ENCODE measurements around the gene GBP2. TPM values are rescaled to one million over a fixed set of nuclear protein-coding genes. Genes with fewer than 3 reads are reported as not detected.

Gene GBP2
- total RNA-seq, 4 donors from 2014 or later: 63.0 to 83.6 (median 81.8) TPM

GRCh38 chr1:89149229-89149628, 23.3 kb upstream of the GBP2 start:
- intact Hi-C loops (cut with DNase I; ENCODE audit: low total_unique reads): no loop called here
- WGBS, 2 donors: 48 to 57% methylated on average over 3 of the region's 3 CpGs
- TF ChIP-seq, protein P1, sequence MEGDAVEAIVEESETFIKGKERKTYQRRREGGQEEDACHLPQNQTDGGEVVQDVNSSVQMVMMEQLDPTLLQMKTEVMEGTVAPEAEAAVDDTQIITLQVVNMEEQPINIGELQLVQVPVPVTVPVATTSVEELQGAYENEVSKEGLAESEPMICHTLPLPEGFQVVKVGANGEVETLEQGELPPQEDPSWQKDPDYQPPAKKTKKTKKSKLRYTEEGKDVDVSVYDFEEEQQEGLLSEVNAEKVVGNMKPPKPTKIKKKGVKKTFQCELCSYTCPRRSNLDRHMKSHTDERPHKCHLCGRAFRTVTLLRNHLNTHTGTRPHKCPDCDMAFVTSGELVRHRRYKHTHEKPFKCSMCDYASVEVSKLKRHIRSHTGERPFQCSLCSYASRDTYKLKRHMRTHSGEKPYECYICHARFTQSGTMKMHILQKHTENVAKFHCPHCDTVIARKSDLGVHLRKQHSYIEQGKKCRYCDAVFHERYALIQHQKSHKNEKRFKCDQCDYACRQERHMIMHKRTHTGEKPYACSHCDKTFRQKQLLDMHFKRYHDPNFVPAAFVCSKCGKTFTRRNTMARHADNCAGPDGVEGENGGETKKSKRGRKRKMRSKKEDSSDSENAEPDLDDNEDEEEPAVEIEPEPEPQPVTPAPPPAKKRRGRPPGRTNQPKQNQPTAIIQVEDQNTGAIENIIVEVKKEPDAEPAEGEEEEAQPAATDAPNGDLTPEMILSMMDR (IDR thresholded peaks at IDR 0.05): no peak
- TF ChIP-seq POLR2A (IDR thresholded peaks at IDR 0.05): no peak
- DNase-seq (ENCODE audit: low spot score in 2 of 2): no peak
- H3K4me3 ChIP-seq (ENCODE audit: low read depth, poor library complexity, severe bottlenecking): no peak overlapping the region

GRCh38 chr1:89147678-89148658, 22.1 kb upstream of the GBP2 start:
- no peak overlapping the region for H3K4me3 ChIP-seq (ENCODE audit: low read depth, poor library complexity, severe bottlenecking)
- no peak for TF ChIP-seq POLR2A (IDR thresholded peaks at IDR 0.05)
- TF ChIP-seq, protein P1 (IDR thresholded peaks at IDR 0.05): no peak
- whole genome bisulfite sequencing, 2 donors: 75 to 76% methylated on average over 3 of the region's 3 CpGs
- DNase-seq (ENCODE audit: low spot score in 2 of 2): no peak
- intact Hi-C loops (cut with DNase I; ENCODE audit: low total_unique reads): no loop called here

DNA sequence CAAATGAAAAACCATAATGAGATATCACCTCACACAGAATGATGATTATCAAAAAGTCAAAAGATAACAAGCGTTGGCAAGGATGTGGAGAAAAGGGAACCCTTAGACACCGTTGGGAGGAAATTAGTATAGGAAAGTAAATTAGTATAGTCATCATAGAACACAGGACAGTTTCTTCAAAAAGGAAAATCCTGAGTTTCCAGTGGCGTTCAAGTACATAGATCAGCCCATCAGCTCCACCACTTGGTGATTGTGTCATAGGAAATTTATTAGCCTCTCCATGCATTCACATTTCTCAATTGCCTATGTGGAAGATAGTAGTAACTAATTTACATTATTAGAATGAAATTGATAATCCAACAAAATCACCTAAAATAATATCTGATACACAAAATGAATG, 20.8 kb upstream of the GBP2 start:
- no peak overlapping the region for H3K4me3 ChIP-seq (ENCODE audit: low read depth, poor library complexity, severe bottlenecking)
- intact Hi-C loops (cut with DNase I; ENCODE audit: low total_unique reads): no loop called here

GRCh38 chr1:89143484-89143883, 17.6 kb upstream of the GBP2 start:
- 64 to 84% methylated on average over 2 of the region's 2 CpGs for WGBS, 2 donors

More for the DNA sequence above, 20.8 kb upstream of the GBP2 start:
- TF ChIP-seq, protein P1 (IDR thresholded peaks at IDR 0.05): no peak
- no peak for TF ChIP-seq POLR2A (IDR thresholded peaks at IDR 0.05)
- no peak for DNase-seq (ENCODE audit: low spot score in 2 of 2)
- 75 to 78% methylated on average over 3 of the region's 3 CpGs for WGBS, 2 donors

GRCh38 chr1:89142160-89142559, 16.2 kb upstream of the GBP2 start:
- 94% methylated on average over 4 of the region's 4 CpGs for WGBS, 2 donors
- intact Hi-C loops (cut with DNase I; ENCODE audit: low total_unique reads): no loop called here
- no peak for TF ChIP-seq POLR2A (IDR thresholded peaks at IDR 0.05)
- TF ChIP-seq, protein P1 (IDR thresholded peaks at IDR 0.05): no peak
- no peak for DNase-seq (ENCODE audit: low spot score in 2 of 2)
- no peak overlapping the region for H3K4me3 ChIP-seq (ENCODE audit: low read depth, poor library complexity, severe bottlenecking)

More at GRCh38 chr1:89143484-89143883, 17.6 kb upstream of the GBP2 start:
- no peak for DNase-seq (ENCODE audit: low spot score in 2 of 2)
- intact Hi-C loops (cut with DNase I; ENCODE audit: low total_unique reads): no loop called here
- no peak overlapping the region for H3K4me3 ChIP-seq (ENCODE audit: low read depth, poor library complexity, severe bottlenecking)
- no peak for TF ChIP-seq POLR2A (IDR thresholded peaks at IDR 0.05)
- TF ChIP-seq, protein P1 (IDR thresholded peaks at IDR 0.05): no peak
